Measurements from ENCODE around the gene TMEM191C.
"Not testable (repeated sequence)": the region's sequence is repeated elsewhere in the genome, so short reads cannot be mapped to it uniquely, and the experiment has no call there.

The TMEM191C gene

DNA sequence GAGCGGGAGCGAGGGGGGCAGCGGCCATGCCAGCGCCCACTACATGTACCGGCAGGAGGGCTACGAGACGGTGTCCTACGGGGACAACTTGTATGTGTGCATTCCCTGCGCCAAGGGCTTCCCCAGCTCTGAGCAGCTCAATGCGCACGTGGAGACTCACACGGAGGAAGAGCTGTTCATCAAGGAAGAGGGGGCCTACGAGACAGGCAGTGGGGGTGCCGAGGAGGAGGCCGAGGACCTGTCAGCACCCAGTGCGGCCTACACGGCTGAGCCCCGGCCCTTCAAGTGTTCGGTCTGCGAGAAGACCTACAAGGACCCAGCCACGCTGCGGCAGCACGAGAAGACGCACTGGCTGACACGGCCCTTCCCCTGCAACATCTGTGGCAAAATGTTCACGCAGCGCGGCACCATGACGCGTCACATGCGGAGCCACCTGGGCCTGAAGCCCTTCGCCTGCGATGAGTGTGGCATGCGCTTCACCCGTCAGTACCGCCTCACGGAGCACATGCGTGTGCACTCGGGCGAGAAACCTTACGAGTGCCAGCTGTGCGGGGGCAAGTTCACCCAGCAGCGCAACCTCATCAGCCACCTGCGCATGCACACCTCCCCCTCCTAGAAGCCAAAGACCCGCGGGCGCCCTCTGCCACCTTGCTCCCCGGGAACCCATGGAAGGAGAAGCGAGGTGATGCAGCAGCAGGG is 20.9 kb upstream of the TMEM191C start:
- no peak for DNase-seq

DNA sequence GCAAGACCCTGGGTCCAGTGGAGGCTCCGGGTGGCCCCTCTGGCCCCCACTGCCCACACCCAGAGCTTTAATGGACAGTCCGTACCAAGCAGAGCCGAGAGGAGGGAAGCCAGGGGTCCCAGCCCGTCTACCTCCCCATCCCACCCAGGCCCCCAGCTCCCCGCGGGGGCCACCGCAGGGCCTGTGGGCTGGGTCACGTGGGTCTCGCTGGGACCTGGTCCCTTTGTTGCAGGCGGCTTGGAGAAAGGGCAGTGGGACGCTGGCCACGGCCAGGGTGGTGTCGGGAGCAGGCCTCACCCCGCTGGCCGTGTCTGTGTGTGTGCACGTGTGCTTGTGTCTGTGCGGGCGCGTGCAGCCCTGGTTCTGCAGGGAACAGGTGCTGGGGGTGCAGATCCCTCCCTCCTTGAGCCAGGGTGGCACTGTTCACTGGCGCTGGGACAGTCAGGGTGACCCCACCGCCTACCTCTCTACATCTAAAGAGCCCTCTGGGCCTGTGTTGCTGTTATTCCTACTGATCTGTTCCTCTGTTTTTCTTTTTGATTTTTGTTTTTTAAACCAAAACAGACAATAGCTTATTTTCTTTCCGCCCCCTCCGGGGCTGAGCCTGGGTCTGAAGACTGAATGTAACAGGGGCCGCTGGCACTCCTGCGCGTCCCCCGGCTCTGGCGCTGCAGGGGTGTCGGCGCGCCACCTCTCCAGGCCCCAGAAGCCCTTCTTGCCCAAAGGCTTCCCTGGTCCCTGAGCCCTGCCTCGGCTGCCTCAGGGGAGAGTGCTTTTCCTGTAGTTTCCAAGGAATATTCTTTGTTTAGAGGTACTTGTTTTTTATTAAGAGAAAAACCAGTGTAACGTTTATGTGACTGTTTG is 20.1 kb upstream of the TMEM191C start:
- no peak for DNase-seq

DNA sequence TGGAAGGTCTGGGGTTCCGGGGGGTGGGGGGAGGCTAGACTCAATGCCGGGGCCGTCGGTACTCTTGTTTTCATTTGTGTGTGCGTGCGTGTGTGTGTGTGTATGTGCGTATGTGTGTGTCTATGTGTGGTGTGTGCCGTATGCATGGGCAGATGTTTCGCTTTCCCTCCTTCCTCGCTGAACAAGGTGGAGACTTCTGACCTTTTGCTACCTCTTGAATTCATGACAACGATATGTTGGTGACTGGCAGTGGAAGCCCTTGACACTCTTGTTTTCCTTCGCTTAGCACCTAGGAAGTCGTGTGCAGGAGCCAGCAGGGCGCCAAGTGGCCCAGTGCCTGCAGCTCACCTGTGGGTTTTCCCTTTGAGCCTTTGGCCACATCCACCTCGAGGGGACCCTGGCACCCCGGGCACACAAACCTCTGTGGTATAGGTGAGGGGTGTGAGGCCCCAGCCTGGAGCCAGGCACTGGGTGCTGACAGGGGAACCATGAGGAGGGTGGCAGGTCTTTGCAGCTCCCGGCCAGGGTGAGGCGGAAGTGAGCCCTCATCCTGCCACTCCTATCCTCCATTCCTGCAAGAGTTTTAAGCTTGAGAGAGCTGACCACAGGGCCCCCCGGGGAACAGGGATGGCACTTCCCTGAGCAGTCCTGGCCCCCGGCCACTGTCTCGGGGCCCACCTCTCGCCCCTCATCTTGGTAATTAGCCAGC is 19.3 kb upstream of the TMEM191C start:
- no peak for DNase-seq

DNA sequence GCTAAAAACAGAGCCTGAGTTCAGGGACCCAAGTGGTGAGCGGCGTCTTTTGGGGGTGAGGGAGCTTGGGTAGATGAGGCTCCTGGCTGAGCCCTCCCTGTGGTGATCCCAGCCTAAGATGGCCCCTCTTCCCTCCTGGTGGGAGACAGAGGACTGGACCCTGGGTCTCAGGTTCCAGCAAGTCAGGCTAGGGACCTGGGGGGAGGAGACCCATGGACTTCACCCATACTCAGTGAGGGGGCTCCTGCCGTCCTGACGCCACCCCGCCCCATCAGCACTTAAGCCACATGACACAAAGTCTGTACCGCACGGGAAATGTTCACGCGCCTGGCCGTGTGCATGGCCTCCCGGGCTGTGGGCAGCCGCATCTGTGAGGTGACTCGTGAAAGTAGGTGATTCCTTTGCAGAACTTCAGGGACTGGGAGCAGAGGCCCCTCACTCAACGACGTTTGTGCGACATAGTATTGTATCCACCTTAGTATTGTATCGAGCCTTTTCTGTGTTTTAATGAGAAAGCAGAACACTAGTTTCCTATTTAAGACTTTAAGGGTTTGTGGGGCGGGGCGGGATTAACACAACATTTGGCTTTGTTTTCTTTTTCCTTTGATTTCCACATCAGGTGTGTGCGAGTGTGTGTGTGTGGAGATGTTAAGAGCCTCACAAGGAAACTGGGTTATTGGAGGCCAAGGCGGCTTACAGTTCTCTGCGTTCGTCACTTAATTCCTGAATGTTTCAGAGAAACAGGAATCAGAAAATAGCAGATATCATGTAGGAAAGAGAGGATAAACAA is 18.4 kb upstream of the TMEM191C start:
- no peak for DNase-seq

DNA sequence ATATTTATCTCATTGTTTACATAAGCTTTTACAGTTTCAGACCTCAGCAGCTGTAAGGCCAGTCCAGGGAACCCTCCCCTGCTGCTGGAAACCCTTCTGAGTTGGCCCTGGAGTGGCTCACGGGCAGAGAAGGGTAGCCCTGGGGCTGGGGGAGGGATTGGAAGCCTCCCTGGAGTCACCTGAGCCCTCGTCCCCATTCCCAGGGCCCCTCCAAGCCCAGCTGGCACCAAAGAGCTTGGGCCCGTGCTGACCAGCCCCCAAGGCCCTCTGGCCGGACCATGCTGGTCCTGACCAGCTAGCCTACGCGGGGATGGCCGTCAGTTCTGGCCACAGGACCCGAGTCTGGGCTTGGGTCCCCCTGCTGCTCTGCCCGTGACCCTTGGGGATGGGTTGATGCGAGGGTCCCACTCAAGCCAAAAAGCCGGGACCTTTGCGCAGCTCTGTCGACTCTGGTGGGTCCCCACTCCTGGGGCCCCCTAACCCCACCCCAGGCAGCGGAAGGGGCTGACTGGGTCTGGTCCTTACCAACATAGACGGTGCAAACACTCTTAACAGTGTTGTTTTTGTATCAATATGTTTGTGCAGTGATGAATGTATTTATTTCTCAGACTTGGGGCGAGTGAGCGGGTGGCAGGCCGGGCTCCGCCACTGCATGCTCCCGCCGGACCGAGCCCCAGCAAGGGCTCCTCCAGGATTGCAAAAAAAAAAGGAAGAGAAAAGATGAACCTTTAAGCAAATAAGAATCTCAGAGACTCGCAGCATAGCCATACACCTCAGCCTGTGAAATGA is 17.5 kb upstream of the TMEM191C start:
- no peak for DNase-seq

DNA sequence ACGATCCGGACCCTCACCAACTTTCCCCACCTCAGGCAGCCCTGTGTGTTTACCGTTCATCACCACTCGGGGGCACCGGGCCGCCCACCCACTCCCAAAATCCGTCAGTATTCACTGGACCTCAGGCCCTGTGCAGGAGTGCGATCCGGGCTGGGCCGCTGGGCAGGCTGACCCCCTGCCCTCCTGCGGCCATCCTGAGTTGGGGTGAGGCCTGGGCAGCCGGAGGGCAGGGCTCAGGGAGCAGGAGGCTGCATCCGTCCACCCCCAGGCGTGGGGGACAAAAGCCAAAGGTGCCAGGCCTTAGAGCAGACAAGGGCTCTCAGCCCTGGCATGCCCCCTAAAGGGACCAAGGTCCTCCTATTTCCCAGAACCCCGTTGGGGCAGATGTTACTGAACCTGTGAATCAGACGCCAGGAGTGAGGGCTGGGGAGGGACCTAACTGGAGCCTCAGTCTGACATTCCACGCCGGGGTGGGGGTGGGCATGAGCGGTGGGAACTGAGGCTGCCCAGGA is 16.8 kb upstream of the TMEM191C start:
- DNase-seq: no peak

DNA sequence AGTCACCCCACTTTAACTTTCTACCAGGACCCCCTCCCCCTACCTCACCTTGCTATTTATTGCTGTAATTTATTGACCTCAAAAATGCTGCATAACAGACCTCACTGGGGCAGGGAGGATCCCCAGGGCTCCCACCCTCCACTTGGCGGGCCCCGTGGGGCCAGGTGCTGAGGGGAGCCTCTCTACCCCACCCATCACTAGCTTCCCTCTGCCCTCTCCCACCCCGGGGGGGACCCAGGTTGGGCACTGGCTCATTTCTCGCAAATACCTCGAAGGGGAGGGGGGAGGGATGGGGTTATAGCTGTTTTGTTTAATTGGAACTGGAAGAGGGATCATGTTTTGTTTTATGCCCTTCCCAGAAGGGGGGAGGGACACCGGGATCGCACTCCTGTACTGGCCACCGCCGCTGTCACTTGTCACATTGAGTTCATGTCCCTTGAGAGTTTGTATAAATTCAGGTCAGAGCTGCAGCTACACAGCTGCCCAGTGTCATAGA is 16.3 kb upstream of the TMEM191C start:
- DNase-seq: no peak

DNA sequence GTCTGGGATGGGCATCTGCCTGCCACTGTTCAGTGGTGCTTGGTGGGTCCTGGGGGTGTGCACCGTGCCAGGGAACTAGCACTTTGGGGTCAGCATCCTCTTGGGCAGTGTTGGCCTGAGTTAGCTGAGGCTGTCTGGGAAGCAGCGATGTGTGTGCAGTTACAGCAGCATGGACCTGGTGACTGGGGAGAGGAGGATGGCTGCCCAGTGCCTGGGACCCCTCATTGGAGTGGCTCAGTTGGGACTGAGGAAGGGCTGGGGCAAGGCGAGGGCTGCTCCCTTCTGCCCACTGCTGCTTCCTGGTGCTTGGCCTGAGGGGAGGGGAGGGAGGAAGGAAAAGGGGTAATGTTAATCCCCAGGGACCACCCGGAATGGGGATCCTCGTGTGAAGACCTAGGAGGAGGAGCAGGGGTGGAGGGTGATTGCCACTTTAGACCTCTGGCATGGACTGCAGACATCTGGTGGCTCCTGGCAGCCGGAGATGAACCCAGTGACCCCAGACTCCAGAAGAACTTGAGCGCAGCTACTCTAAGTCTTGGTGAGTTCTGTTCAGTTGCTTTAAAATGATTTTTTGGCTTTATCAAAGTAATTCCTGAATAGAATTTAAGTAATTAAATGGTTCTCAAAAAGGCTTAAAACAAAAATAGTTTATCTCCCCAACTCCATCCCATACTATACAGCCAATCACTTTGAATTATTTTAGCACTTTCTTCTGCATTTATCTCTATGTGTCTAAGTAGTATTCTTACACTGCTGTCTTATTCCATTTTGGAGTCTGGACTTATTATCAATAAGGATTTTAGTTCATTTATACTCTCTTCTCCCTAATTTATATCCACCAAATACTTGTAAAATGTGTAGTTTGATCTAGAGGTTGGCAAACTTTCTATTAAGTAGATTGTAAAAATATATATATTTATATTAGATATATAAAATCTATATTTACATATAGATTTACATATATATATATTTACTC is 15.4 kb upstream of the TMEM191C start:
- DNase-seq: no peak

DNA sequence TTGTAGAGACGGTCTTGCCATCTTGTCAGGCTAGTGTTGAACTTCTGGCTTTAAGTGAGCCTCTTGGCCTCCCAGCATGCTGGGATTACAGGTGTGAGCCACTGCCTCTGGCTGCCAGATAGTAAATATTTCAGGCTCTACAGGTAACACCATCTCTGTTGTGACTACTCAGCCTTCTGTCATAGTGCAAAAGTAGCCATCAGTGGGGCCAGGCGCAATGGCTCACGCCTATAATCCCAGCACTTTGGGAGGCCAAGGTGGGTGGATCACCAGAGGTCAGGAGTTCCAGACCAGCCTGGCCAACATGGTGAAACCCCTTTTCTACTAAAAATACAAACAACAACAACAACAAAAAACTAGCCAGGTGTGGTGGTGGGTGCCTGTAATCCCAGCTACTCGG is 14.5 kb upstream of the TMEM191C start:
- not testable (repeated sequence) for DNase-seq

DNA sequence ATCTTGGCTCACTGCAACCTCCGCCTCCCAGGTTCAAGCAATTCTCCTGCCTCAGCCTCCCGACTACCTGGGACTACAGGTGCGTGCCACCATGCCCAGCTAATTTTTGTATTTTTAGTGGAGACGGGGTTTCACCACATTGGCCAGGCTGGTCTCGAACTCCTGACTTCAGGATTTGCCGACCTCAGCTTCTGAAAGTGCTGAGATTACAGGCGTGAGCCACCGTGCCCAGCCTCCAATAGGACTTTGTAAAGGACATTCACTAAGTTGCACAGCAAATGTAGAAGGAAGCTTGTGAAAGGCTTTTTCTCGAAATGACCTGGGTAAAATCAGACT is 12.2 kb upstream of the TMEM191C start:
- DNase-seq: not testable (repeated sequence)

DNA sequence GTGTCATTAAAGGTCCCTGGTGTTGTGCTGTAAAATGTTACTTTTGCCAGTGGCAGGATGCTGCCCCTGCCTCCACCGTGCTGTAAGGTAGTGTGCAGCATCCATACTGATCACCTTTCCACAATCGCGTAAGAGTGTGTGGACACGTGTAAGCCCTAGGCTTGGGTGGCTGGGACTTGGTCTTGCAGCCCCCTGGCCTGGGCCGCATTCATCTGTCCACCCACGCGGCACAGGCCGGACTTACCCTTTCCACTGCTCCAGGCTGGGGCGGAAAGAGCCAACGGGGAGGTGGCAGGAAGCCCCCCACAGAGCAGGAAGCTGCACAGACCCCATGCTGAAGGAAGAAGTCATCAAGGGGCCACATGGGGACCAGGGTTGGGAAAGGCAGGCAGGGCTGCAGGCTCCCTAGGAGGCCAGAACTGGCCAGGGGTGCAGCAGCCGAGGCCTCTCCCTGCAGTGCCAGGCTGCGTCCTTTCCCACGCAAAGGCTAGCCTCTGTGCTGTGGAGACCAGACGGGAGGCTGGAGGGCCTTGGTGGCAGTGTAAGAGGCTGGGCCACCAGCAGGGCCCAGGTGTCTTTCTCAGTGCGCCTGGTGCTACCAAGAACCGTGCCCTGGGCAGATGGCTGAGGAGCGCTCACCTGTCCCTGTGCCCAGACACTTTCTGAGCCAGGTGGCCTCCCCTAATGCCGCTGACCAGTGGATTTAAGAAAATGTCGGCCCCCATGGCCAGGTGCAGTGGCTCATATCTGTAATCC is 11.7 kb upstream of the TMEM191C start:
- no peak for DNase-seq

DNA sequence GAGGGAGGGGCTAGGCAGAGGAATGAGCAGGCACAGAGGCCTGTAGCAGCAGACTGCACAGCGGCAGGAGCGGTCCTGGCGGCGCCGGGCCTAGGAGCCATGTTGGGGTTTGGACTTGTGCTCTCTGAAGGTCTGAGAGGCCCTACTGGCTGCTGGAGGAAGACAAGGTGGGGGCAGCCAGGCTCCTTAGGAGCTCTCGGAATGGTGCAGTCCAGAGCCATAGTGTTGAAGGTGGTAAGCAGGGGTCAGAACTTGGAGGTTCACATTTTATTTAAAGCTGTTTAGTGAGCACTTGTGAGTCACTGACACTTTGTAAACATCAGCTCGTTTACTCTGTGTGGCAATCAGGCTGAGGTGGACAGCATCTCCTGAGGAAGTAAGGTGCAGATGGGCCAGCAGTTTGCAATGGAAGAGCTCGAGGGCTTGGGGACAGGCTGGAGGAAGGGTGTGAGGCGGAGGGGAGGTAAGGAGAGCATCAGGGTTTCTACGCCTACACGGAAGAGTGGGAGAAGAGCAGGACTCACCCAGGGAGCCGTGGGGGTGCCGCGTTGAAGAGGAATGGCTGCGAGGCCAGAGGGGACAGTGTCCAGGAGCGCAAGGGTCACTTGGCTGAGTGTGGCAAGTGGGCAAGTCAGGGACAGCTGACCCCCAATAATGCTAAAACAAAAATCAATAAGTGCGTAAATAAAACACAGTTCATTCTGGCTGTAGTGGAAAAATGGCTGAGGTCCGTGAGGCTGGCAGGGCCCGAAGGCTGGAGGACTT is 10.0 kb upstream of the TMEM191C start:
- DNase-seq: no peak

DNA sequence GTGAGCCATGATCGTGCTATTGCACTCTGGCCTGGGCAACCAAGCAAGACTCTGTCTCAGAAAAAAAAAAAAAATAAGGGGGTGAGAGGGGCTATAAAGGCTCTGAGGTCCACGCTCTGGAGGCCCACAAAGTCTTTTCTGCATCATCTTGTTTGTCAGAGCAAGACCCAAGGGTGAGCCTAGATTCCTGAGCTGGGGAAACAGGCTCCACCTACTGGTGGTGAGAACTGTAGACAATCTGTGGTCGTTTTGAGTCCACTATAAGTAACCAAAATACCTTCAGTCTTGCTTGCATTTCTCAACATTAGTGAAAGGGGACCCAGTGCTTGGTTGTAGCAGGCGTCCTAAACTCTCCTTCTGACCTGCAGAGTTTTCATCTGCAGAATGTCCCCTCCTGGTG is 4.5 kb upstream of the TMEM191C start:
- not testable (repeated sequence) for DNase-seq

DNA sequence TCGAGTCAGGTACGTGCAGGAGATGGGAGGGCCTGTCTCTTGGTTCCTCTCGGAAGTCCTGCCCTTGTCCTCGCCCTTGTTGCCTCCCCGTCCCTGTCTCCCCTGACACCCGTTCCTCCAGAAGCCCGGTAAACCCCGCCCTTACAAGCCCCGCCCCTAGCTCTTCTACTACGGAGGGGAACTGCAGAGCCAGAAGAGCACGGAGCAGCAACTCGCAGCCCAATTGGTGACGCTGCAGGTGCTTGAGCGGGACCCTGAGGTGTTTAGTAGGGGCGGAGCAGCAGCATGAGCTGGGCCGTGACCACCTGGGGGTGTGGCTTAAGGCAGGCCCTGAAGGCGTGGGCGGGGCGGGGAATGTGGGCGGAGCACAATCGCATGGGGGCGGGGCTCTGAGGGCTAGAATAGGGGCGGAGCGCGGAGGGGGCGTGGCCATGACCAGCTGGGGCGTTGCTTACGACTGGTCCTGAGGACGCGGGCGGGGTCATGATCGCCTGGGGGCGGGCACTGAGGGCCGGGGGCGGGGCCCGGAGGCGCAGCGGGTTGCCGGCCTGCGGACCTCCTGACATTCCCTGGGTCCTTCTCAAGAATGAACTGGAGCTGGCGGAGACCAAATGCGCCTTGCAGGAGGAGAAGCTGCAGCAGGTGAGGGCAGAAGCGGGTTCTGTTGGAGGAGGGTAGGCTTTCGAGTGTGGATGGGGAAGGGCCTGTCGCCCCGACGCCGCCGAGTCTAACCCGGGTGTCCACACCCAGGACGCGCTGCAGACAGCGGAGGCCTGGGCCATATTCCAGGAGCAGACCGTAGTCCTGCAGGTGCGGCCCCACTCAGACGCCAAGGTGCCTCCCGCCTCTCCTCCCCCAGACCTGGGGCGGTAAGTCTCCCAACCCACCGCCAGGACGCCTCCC is 1.3 kb downstream of the TMEM191C start:
- DNase-seq: not testable (repeated sequence)

DNA sequence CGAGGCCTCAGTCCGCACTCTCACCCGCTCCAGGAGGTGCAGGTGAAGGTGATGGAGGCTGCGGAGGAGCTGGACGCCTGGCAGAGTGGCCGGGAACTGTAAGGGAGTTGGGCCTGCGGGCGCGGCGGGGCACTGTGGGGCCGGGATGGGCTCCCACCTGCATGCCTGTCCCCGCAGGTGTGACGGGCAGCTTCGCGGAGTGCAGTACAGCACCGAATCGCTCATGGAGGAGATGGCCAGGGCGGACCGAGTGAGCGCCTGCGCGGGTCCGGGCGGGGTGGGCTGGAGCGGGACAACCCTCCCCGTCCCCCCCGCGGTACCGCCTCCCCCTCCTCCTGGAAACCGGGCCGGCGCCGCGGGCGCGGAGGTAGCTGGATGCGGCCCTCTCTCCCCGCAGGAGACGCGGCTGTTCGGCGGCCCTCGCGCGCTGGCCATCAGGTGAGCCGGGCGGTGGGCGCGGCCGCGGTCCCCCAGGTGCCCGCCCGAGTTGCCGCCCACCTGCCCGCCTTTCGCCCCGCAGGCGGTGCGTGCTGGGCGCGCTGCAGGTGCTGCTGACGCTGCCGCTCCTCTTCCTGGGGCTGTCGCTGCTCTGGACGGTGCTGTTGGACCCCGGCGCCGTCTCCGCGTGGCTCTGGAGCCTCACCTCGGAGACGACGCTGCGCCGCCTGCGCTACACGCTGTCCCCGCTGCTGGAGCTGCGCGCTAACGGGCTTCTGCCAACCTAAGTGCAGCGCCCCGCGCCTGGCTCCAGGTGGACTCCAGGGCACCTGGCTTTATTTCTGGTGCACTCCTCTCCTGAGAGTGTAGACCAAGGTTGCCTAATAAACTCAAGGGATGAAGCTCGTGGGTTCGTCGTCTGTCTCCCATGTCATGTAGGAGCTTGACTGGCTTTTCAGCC is 2.2 kb downstream of the TMEM191C start:
- not testable (repeated sequence) for DNase-seq

DNA sequence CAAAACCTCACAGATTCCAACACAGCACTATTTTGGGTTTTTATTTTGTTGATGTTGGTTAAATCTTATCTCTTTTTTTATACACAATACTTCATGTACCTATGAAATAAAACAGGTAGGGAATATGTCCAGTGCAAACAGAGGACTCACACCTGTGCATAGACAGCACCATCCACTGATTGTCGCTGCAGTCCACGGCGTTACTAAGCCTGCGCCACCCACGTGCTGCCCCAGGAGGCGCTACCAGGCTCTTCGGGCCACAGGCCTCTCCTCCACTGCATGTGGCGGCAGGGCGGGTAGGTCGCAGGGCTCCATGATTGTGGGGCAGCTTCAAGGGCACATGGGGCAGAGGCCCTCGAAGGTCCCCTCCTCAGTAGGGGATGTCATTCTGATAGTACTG is 5.8 kb downstream of the TMEM191C start:
- DNase-seq: not testable (repeated sequence)

DNA sequence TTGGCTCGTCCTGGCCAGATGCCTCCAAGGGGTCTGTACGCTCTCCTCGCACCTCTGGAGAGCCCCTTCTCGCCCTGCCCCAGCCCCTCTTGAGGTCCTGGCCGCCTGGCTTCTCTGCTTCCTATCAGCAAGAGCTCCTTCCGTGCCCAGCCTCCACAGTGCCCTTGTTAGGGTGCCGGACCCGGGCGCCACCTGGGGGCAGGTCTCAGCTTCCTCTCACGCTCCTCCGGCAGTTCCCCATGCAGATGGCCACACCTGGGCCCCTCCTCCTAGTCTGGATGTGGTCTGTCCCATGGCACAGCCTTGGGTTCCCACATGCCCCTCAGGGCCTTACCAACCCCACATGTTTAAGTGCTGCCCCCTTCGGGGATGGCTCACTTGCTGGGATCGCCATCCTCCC is 6.5 kb downstream of the TMEM191C start:
- DNase-seq: not testable (repeated sequence)

Measured in SHP77 treated with DMSO at 0.1 percent for 48 hours (cell line).